ENCODE data around the gene KCNMA1.

Gene KCNMA1

DNA sequence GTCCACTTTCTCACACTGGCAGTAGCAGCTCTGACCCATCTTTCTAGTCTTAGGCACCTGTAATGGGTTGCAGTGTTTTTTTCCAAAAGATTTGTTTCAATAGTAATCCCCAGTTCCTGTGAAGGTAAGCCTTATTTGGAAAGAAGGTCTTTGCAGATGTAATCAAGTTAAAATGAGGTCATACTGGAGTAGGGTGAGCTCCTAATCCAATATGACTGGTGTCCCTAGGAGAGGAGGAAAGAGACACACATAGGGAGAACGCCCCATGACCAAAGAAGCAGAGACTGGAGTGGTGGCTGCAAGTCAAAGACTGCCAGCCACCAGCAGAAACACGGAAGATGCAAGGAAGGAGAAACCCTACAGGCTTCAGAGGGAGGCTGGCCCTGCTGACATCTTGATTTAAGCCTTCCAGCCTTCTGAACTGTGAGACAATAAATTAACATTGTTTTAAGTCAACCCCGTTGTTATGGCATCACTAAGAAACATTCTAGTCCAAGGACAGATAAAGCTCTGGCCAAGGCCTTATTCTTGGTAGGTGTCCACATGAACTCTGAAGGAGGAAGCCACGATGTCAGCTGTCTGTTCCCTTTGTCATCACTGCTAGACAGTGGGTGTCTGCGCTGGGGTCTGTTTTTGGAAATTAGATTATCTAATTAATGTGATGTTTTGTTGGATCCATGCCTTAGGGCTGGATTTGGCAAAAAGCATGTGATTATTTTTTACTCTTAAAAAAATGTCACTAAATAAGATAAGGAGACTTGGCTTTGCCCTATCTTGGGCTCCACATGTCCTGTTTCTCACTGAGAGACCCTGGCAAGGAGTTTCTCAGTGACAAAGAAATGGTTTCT, 214.9 kb downstream of the KCNMA1 start:
- no peak for DNase-seq (ENCODE audit: extremely low read depth, low read depth)
- no peak for TF ChIP-seq CTCF (IDR thresholded peaks at IDR 0.05; ENCODE audit: low read depth, low read length)

DNA sequence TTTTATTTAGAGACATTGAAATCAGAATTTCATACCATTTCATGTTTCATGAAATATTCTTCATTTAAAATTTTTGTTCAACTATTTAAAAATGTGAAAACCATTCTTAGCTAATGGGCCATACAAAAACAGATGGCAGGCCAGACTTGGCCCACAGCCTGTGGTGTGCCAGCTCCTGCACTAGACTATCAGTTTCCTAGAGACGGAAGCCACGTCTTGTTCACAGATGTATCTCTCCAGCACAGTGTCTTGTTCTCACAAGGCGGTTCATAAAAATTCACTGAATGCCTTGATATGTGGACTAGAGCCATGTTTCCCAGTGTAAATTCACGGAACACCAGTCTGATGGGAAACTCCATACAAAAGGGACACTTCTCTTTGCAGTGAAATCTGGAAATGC, 216.0 kb downstream of the KCNMA1 start:
- DNase-seq (ENCODE audit: extremely low read depth, low read depth) = no peak
- TF ChIP-seq CTCF (IDR thresholded peaks at IDR 0.05; ENCODE audit: low read depth, low read length) = no peak

DNA sequence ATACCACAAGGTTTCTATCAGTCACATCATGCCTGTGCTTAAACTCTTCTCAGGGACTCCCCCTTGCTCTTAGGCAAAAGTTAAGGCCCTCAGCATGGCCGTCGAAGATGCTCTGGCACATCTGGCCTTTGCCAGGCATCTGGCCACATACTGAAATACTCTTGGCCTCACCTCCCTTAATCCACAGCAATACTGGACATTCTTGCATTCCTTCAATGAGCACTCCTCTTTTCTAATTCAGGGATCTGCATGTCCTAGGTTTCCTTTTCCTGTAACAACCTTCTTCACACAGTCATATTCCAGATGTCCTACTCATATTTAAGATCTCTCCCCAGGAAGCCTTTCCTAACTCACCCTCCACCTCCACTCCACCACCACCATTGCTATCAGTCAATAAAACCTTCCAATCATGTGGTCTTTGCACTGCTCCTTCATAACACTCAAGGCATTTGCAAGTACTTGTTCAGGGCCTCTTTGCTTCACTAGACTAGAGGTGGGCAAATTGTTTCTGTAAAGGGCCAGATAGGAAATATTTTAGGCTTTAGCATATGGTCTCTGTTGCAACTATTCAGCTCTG, 216.6 kb downstream of the KCNMA1 start:
- no peak for DNase-seq (ENCODE audit: extremely low read depth, low read depth)
- TF ChIP-seq CTCF (IDR thresholded peaks at IDR 0.05; ENCODE audit: low read depth, low read length) = no peak

DNA sequence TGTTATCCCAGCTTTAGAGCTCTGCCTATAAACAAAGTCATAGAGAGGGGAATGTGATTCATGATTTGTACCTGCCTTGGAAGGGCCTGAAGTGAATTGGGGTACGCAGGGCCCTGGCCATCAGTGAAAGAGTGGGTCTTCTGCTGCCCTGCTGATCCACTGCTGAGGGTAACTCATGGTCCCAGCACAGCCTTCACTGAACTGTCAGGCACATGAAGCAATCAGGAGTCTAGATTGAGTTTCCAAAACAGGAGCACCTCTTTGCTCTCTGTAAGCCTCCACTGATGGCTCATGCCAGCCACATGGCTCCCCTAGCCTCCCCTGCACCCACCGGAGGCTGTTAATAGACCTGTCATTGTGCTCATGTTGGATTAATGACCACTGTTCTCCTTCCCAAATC, 217.6 kb downstream of the KCNMA1 start:
- DNase-seq (ENCODE audit: extremely low read depth, low read depth) = no peak
- TF ChIP-seq CTCF (IDR thresholded peaks at IDR 0.05; ENCODE audit: low read depth, low read length) = no peak

DNA sequence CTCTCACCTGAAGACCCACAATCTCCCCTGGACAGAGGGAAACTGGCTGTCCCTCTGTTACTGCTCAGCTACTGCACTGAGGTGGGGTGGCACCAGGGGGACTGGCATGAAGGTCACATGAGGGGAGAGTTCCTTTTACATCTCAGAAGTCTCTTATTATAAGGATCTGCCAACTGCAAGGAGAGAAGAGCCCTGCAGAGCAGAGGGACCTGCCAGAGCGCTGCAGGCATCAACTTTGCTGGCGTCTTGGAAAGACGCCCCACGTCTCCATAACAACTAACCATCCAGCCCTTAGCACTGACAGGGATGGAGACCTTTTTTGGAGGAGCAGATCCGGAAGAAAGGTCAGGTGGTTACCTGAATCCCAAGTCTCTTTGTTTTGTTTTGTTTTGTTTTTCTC, 218.6 kb downstream of the KCNMA1 start:
- no peak for DNase-seq (ENCODE audit: extremely low read depth, low read depth)
- TF ChIP-seq CTCF (IDR thresholded peaks at IDR 0.05; ENCODE audit: low read depth, low read length) = no peak

GRCh38 chr10:77417806-77418640, 219.6 kb downstream of the KCNMA1 start:
- no peak for DNase-seq (ENCODE audit: extremely low read depth, low read depth)
- TF ChIP-seq CTCF (IDR thresholded peaks at IDR 0.05; ENCODE audit: low read depth, low read length) = no peak

GRCh38 chr10:77417359-77417758, 220.2 kb downstream of the KCNMA1 start:
- no peak for TF ChIP-seq CTCF (IDR thresholded peaks at IDR 0.05; ENCODE audit: low read depth, low read length)
- no peak for DNase-seq (ENCODE audit: extremely low read depth, low read depth)

Data from AG09319 (cell line).